ENCODE measurements around the gene ANKRD29. TPM values are rescaled to one million over a fixed set of nuclear protein-coding genes. Genes with fewer than 3 reads are reported as not detected.

The ANKRD29 gene
- total and polyA plus RNA-seq, 12 donors = 2.1 to 11.5 (median 6.0) TPM

- intact Hi-C loops (cut with DNase I) = loop anchor here in 9 of 10 donors (1.0 to 5.0 kb wide), 7 partner anchors 69 to 134 kb away; partner anchors contain the start of genes RMC1 (in 3 of the 9) and RIOK3 (in 1 of the 9)
- DNase-seq (peak; percentile 92 to 95), ATAC-seq (peak; percentile 98 to 99 (median 99))
- TF ChIP-seq CTCF (IDR thresholded peaks at IDR 0.05) = peak; percentile 90 to 100 (median 97)
- Histone ChIP-seq H3K27me3 (peaks cover 0 to 12% (median 0%) of the 10 kb centered on the region in 7 donors), H3K36me3 (peaks cover 0 to 8% (median 0%) of the 10 kb centered on the region in 9 donors), H3K4me3 (peak within 1 kb of the TSS; percentile 77 to 97 (median 91)), H3K4me1 (peaks cover 0 to 46% (median 24%) of the 10 kb centered on the region in 9 donors), H3K27ac (peak within 1 kb of the TSS; percentile 94 to 100 (median 98)), H3K9me3 (no peaks in the 10 kb centered on the region)
- WGBS, 2 donors = 0% methylated on average over 91 to 95 of the region's 95 CpGs
Measured at GRCh38 chr18:23586249-23587196, 76.2 kb downstream of the ANKRD29 start, which contains the start of gene NPC1. Gene NPC1, minus strand, starts transcription at chr18:23586506. Its CDS starts 163 bp downstream, at chr18:23586343.

- Histone ChIP-seq H3K27me3 (peaks cover 0 to 12% (median 0%) of the 10 kb centered on the region in 7 donors), H3K27ac (peak overlapping the region; percentile 94 to 100 (median 98)), H3K36me3 (peaks cover 0 to 8% (median 0%) of the 10 kb centered on the region in 9 donors), H3K9me3 (no peaks in the 10 kb centered on the region), H3K4me3 (peak overlapping the region; percentile 77 to 97 (median 91)), H3K4me1 (peaks cover 0 to 53% (median 24%) of the 10 kb centered on the region in 9 donors)
- TF ChIP-seq CTCF (IDR thresholded peaks at IDR 0.05) = no peak
- 1 to 2% methylated on average over 14 of the region's 14 CpGs for WGBS, 2 donors
- no peak for DNase-seq
- ATAC-seq = no peak
- intact Hi-C loops (cut with DNase I) = loop anchor here in 9 of 10 donors (1.0 to 5.0 kb wide), 6 partner anchors 69 to 134 kb away; partner anchors contain the start of genes RMC1 (in 3 of the 9) and RIOK3 (in 1 of the 9)
Measured at GRCh38 chr18:23585897-23586248, 76.8 kb downstream of the ANKRD29 start.

- 30 to 37% methylated on average over 19 of the region's 19 CpGs for WGBS, 2 donors
- H3K9me3 ChIP-seq = no peaks in the 10 kb centered on the region
- ATAC-seq = peak in 3 of 8 donors; percentile 5 to 43 (median 15)
- peaks cover 0 to 13% (median 0%) of the 10 kb centered on the region in 9 donors for H3K36me3 ChIP-seq
- peak overlapping the region in 9 of 10 donors; percentile 97 to 100 (median 99) for H3K27ac ChIP-seq
- peak in 1 of 2 donors; percentile 31 for DNase-seq
- H3K4me1 ChIP-seq = peaks cover 0 to 59% (median 24%) of the 10 kb centered on the region in 9 donors
- H3K27me3 ChIP-seq = peaks cover 0 to 8% (median 0%) of the 10 kb centered on the region in 7 donors
- intact Hi-C loops (cut with DNase I) = loop anchor here in 7 of 10 donors (5.0 kb wide), 3 partner anchors 68 to 133 kb away; partner anchors contain the start of genes RMC1 (in 3 of the 7) and RIOK3 (in 1 of the 7)
- no peak for TF ChIP-seq CTCF (IDR thresholded peaks at IDR 0.05)
- peak overlapping the region; percentile 77 to 97 (median 91) for H3K4me3 ChIP-seq
Measured at GRCh38 chr18:23585007-23585871, 77.5 kb downstream of the ANKRD29 start.

All from heart right ventricle (tissue), 16 donors.